ENCODE results near the gene C5orf15. TPM values are rescaled to one million over a fixed set of nuclear protein-coding genes. Genes with fewer than 3 reads are reported as not detected.
"Not testable (repeated sequence)": the region's sequence is repeated elsewhere in the genome, so short reads cannot be mapped to it uniquely, and the experiment has no call there.

C5orf15 gene
- total RNA-seq, 1 donor from 2014 or later = 27.2 TPM

DNA sequence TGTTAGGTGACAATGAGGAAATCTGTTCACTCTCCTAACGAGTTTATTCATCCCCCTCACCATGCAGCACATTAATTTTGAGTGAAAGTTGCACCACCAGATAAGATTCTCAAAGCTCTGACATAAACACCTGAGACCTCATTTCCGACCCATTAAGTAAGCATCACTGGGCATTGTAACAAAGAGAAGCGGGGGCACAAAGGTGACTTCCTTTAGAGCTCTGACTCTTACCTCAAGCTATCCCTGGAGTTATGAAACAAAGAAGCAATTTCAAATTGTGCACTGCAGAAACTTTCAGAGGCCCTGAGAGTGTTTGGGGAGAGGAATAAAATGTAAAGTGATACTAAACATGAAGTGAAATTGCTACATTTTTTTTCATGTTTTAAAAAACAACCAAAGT is 29.5 kb downstream of the C5orf15 start:
- DNase-seq (ENCODE audit: low read depth, low spot score) = no peak

GRCh38 chr5:133938039-133938821 is 30.2 kb downstream of the C5orf15 start:
- no peak for DNase-seq (ENCODE audit: low read depth, low spot score)

DNA sequence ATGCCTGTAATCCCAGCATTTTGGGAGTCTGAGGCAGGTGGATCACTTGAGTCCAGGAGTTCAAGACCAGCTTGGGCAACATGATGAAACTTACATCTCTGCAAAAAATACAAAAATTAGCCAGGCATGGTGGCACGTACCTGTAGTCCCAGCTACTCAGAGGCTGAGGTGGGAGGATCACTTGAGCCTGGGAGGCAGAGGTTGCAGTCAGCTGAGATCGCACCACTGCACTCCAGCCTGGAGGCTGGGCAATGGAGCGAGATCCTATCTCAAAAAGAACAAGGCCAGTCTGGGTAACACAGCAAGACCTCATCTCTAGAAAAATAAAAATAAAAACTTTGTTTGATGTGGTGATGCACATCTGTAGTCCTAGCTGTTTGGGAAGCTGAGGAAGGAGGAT is 30.8 kb downstream of the C5orf15 start:
- not testable (repeated sequence) for DNase-seq (ENCODE audit: low read depth, low spot score)

GRCh38 chr5:133936651-133937015 is 31.8 kb downstream of the C5orf15 start:
- DNase-seq (ENCODE audit: low read depth, low spot score) = no peak

- not testable (repeated sequence) for DNase-seq (ENCODE audit: low read depth, low spot score)
These were observed 32.3 kb downstream of the C5orf15 start for GRCh38 chr5:133935991-133936650.

GRCh38 chr5:133935667-133935940 is 32.8 kb downstream of the C5orf15 start:
- no peak for DNase-seq (ENCODE audit: low read depth, low spot score)

- DNase-seq (ENCODE audit: low read depth, low spot score) = no peak
These were observed 33.4 kb downstream of the C5orf15 start for GRCh38 chr5:133934822-133935666.

DNA sequence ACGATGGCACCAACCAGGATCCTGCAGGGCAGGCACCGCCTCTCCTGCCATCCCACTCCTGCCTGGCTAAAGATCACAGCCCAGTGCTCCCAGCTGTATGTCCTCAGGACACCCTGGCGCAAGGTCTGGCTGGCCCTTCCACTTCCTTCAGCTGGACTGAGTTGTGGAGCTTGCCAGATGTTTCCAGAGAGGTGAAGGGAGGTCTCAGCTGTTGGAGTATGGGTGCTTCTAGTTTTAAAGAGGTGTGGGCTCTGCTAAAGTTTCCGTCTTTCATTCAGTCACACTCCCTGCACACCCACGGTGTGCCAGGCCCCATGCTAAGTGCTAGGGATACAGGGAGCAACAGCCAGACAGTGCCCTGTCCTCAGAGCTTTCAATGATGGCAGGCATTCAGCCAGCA is 34.1 kb downstream of the C5orf15 start:
- DNase-seq (ENCODE audit: low read depth, low spot score) = no peak

GRCh38 chr5:133933670-133934295 is 34.6 kb downstream of the C5orf15 start:
- no peak for DNase-seq (ENCODE audit: low read depth, low spot score)

DNA sequence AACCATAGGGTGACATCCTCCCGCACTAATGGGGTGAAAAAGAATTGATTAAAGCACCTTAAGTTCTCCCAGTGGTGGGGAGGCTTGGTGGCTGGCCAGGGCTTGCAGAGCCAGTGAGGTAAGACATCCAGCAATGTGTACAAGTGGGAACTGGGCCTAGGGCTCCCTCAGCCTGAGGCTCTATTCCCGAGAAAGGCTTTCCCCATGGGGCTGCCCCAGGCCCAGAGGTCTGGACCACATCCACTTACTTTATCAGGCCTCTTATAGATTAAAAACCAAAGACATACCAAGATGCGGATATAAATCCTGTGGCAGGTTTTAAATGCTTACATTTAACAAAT is 35.3 kb downstream of the C5orf15 start:
- DNase-seq (ENCODE audit: low read depth, low spot score) = no peak

- no peak for DNase-seq (ENCODE audit: low read depth, low spot score)
These were observed 35.8 kb downstream of the C5orf15 start for GRCh38 chr5:133932441-133933168.

GRCh38 chr5:133931546-133931945 is 36.9 kb downstream of the C5orf15 start:
- no peak for DNase-seq (ENCODE audit: low read depth, low spot score)

DNA sequence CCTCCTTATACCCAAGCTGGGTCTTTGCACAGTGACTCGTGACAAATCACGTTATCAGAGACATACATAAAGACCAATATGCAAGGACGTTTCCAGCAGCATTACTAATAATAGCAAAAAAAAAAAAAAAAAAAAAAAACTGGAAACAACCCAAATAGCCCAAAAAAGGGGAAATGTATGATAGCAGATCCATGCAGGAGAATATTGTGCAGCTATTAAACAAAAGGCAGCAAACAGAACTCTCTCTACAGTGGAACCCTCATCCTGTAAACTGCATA is 37.7 kb downstream of the C5orf15 start:
- DNase-seq (ENCODE audit: low read depth, low spot score) = no peak

DNA sequence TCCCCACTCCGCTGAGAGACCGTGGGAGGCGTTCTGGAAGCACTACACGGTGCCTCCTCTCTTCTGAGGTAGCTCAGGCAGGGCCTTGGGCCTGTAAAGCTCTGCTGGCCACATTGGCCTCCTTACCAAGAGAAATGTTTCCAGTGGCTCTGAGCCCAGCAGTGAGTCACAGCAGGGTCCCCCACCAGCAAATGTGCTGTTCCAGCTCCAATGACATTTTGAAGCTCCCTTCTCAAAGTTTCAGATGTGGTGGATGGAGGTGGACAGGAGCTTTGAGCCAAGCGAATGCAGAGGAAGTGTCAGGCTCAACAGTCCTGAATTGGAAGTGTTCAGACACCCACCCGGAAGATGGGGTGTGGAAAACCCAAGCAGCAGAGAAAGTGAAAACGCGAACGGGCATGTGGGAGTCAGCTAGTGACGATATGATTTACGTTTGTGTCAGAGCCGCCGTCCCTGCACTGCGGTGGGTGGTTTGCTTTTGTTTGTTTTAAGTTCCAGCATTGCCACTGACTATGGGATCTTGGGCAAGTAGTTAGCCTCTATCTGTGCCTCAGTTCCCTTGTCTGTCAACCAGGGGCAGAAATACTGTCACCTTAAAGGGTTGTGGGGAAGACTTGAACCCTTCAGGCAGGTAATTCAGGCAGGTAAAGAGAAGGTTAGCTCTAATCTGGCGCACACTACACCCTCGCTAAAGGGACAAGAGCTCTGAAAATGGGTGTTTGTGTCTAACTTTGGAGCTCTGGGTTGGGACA is 38.2 kb downstream of the C5orf15 start:
- DNase-seq (ENCODE audit: low read depth, low spot score) = no peak

DNA sequence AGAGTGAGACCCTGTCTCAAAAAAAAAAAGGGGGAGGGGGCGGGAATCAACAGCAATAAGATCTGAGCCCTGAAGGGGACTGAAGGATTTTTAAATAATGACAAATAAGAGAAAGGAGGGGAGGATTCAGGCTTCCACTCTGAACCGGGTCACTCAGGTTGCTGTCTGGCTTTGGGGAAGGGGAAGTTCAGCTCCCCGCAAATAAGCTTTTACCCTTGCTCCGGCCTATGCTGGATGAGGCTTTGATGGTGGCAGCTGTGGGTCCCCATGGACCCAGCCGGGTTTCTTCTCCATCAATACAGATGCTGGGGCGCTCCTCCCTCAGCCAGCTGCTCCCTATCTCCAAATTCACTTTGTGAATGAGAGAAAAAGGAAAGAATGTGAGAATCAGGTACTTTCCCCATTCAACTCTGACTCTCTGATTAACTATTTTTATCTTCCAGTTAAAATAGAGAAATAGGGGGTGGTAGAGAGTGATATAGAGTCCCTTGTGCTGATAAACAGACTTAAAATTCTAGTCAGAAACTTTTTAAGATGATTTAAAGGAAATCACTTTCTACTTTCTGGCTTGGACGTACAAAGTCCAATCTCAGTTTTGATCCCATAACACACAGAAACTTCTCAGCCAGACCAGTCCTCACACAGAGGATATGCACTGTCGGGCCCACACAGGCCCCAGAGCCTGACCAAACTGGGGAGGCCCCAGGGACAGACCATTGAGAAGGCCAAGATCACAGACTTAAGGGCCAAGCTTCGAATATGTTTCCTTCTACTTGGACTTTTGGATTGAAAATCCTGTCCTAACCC is 39.6 kb downstream of the C5orf15 start:
- DNase-seq (ENCODE audit: low read depth, low spot score) = no peak

GRCh38 chr5:133927300-133928180 is 40.9 kb downstream of the C5orf15 start:
- no peak for DNase-seq (ENCODE audit: low read depth, low spot score)

- DNase-seq (ENCODE audit: low read depth, low spot score) = no peak
These were observed 41.7 kb downstream of the C5orf15 start for GRCh38 chr5:133926489-133927299.

- no peak for DNase-seq (ENCODE audit: low read depth, low spot score)
These were observed 42.4 kb downstream of the C5orf15 start for GRCh38 chr5:133925866-133926488.

All from pulmonary artery endothelial cell (primary cell).